GM12878 (cell line): ENCODE data around the gene CPT2.

ENCODE experiments used
- CTCF ChIP-seq, 3 experiments: IDR thresholded peaks in 2 of 3; conservative IDR thresholded peaks in 1 of 3; 2 replicates each; pipeline ENCODE4 v1.5.1; 2011; ENCODE audit warnings: low read depth in 3 of 3, low read length in 3 of 3, mild to moderate bottlenecking in 3 of 3, control low read depth in 2 of 3, moderate library complexity in 2 of 3, inconsistent platforms in 1 of 3, mixed read lengths in 1 of 3; ENCODE audit not compliant: control insufficient read depth in 2 of 3, insufficient read depth in 1 of 3; ENCODE audit errors: extremely low read depth in 1 of 3
- EGR1 ChIP-seq, 2 experiments: IDR thresholded peaks; 1 replicate in 1 of 2; 2 replicates in 1 of 2; pipeline ENCODE4 v1.6.1; 2011 to 2012; ENCODE audit warnings: low read depth in 2 of 2, low read length in 2 of 2, borderline replicate concordance in 1 of 2, mild to moderate bottlenecking in 1 of 2, moderate library complexity in 1 of 2
- EZH2 ChIP-seq: IDR thresholded peaks from 2 replicates; pipeline ENCODE4 v1.6.1; 2012; ENCODE audit warnings: low read depth, mild to moderate bottlenecking, control low read depth, inconsistent platforms, low read length, borderline replicate concordance; ENCODE audit not compliant: control insufficient read depth
- PKNOX1 ChIP-seq: fragments of 450-650 bp; IDR thresholded peaks from 2 replicates; pipeline ENCODE4 v1.6.1; 2016; ENCODE audit warnings: mild to moderate bottlenecking
- POLR2AphosphoS5 ChIP-seq: IDR thresholded peaks from 2 replicates; pipeline ENCODE4 v1.6.1; 2011; ENCODE audit warnings: mild to moderate bottlenecking, low read length, inconsistent platforms
- RCOR1 ChIP-seq: conservative IDR thresholded peaks from 2 replicates; pipeline ENCODE4 v1.6.1; 2012; ENCODE audit warnings: low read depth, low read length, improper control_type of control experiment
- RUNX3 ChIP-seq: IDR thresholded peaks from 2 replicates; pipeline ENCODE4 v1.6.1; 2012; ENCODE audit warnings: low read length, inconsistent platforms
- ZBTB11 ChIP-seq: fragments of 450-650 bp; formaldehyde crosslinking; IDR thresholded peaks from 2 replicates; pipeline ENCODE4 v1.5.0; 2022; ENCODE audit warnings: mild to moderate bottlenecking, missing genetic modification characterization
- ZNF217 ChIP-seq: fragments of 450-650 bp; IDR thresholded peaks from 2 replicates; pipeline ENCODE4 v1.6.1; 2017; ENCODE audit warnings: antibody characterized with exemption, mild to moderate bottlenecking
- ZNF274 ChIP-seq: IDR thresholded peaks from one replicate; pipeline ENCODE4 v1.8.0; 2011; ENCODE audit not compliant: insufficient read length, insufficient read depth

- no peak for TF ChIP-seq CTCF (IDR thresholded peaks at IDR 0.05 in 2 of 3, conservative IDR thresholded peaks at IDR 0.05 in 1 of 3; ENCODE audit: control insufficient read depth in 2 of 3, extremely low read depth in 1 of 3, insufficient read depth in 1 of 3, low read depth in 3 of 3, low read length in 3 of 3)
- no peak for TF ChIP-seq ZNF217
- TF ChIP-seq ZNF274 = no peak
- TF ChIP-seq EGR1 (IDR thresholded peaks at IDR 0.05; ENCODE audit: borderline replicate concordance in 1 of 2, low read depth in 2 of 2, low read length in 2 of 2) = no peak
- no peak for TF ChIP-seq RUNX3
- no peak for TF ChIP-seq RCOR1
- no peak for TF ChIP-seq PKNOX1
- TF ChIP-seq EZH2 = no peak
- no peak for TF ChIP-seq POLR2AphosphoS5
- TF ChIP-seq ZBTB11 (CRISPR knock-in tag) = no peak
Measured at GRCh38 chr1:53156783-53157182, 39.8 kb upstream of the CPT2 start.
